Activated CD8-positive, alpha-beta memory T cell treated with anti-CD3 and anti-CD28 coated beads, Interleukin-2, amount 50 U/mL, for 1 hour (primary cell): ENCODE results near the gene ATG10.
"Not testable (repeated sequence)": the region's sequence is repeated elsewhere in the genome, so short reads cannot be mapped to it uniquely, and the experiment has no call there.

Experiments
- DNase-seq: peaks from one replicate; pipeline ENCODE4 v3.0.0-alpha.2; 2020; ENCODE audit errors: extremely low read depth

The ATG10 gene

DNA sequence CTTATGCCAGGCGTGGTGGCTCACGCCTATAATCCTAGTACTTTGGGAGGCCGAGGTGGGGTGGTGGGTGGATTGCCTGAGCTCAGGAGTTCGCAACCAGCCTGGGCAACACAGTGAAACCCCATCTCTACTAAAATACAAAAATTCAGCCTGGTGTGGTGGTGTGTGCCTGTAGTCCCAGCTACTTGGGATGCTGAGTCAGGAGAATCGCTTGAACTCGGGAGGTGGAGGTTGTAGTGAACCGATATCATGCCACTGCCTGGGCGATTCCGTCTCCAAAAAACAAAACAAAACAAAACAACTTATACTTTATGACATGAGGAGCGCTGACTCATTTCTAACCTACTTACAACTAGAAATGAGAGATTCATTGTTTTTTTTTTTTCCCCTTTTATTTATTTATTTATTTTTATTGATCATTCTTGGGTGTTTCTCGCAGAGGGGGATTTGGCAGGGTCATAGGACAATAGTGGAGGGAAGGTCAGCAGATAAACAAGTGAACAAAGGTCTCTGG is 10.4 kb downstream of the ATG10 start:
- not testable (repeated sequence) for DNase-seq

DNA sequence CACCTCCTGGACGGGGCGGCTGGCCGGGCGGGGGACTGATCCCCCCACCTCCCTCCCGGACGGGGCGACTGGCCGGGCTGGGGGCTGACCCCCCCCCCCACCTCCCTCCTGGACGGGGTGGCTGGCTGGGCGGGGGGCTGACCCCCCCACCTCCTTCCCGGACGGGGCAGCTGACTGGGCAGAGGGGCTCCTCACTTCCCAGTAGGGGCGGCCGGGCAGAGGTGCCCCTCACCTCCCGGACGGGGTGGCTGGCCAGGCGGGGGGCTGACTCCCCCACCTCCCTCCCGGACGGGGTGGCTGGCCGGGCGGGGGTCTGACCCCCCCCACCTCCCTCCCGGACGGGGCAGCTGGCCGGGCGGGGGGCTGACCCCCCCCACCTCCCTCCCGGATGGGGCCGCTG is 11.3 kb downstream of the ATG10 start:
- not testable (repeated sequence) for DNase-seq

DNA sequence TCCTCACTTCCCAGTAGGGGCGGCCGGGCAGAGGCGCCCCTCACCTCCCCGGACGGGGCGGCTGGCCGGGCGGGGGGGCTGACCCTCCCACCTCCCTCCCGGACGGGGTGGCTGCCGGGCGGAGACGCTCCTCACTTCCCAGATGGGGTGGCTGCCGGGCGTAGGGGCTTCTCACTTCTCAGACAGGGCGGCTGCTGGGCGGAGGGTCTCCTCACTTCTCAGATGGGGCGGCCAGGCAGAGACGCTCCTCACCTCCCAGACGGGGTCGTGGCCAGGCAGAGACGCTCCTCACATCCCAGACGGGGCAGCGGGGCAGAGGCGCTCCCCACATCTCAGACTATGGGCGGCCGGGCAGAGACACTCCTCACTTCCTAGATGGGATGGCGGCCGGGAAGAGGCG is 11.7 kb downstream of the ATG10 start:
- not testable (repeated sequence) for DNase-seq

DNA sequence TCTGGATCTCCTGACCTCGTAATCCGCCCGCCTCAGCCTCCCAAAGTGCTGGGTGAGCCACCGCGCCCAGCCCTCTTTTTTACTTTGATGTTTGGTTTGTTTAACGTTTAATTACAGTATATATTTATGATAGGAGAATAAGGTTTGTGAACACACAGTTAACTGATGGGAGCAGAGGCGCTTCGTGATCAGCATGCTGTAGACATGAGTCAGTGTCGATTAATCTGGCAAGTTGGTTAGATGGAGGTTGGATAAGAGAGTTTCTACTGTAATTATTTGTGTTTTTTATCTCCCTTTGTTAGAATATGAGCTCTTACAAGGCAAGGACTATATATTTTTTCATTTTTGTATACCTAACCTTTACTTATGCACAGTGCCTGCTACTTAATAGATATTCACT is 14.3 kb downstream of the ATG10 start:
- no peak for DNase-seq

DNA sequence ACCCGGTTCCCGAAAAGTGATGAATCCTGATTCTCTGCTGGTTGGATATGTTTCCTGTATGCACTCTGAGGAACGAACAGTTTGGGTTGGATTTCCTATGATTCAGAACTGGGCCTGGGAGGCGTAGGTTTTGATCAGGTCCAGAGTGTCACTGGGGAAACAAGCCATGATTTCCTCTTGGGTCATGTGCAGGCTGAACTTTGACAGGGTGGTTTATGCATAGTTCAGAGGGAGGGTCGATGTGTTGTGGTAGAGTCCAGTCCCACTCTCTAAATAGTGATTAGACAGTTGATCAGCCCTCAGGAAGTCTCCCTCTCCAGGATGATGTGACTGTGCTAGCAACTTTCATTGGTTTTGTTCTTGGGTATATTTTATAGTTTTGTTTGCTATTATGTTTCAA is 17.4 kb downstream of the ATG10 start:
- no peak for DNase-seq

DNA sequence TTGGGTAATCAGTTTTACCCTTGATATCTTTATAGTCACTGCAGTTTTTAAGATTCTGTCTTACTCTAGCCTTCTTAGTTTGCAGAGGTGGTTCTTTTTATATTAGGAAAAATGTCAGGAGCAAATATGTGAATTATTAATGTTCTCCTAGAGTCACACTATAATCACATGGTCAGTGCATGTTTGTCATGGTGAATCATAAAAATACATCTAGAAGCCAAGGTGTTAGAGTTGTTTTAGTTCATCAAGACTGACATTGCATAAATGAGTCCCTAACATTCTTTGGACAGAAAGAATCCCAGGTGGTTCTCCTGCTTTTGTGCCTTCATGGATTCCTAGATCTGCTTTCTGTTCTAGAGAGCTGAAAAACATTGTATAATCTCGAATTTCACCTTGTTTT is 22.9 kb downstream of the ATG10 start:
- DNase-seq: no peak

DNA sequence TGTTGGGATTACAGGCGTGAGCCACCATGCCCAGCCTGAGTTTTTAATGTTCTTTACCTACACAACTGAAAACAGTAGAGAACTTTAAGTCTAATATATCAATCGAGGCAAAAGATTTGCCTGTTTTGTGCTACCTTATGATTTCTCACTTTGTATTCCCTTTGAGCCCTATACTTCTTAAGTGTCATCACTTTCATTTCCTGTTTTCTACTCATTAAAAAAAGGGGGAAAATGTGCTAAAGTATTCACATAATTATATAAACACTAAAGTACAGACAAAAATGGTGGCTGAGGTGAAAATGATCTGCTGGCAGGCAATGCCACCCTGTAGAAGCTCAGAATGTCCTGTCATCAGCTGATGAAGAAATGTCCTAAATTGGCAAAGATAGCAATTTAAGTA is 23.6 kb downstream of the ATG10 start:
- no peak for DNase-seq

DNA sequence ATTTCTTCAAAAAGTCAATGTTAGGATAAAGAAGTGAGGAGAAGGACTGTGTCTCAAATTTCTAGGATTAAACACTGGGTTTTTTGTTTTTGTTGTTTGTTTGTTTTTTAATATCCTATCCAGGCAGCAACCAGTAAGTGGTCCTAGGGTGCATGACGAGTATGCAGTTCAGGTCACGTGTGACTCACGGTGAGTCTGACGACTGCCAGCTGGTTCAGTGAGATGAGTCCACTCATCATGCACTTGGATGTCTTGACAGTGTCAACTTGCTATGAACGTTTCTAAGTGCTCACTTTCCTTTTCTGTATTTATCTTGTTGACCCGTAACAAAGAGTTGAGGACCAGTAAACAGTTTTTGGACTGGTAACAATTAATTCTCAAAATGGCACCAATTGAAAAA is 32.7 kb downstream of the ATG10 start:
- DNase-seq: no peak

DNA sequence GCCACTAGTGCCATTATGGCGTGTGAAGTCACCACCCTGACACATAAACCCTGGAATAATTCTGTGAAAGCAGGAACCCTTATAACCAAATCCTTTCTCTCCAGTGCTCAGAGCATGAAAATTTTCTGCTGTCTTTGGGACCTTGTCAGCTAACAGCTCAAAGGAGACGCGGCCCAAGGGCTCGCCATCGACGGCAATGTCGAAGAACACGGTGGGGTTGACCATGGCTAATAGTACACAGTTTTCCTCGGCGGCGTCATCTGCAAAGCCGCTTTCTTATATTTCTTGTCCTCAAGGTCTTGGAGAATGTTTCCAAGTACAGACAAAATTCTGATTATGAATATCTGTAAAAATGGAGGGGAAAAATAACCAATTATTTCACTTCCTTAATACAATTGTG is 38.0 kb downstream of the ATG10 start:
- DNase-seq: not testable (repeated sequence)

DNA sequence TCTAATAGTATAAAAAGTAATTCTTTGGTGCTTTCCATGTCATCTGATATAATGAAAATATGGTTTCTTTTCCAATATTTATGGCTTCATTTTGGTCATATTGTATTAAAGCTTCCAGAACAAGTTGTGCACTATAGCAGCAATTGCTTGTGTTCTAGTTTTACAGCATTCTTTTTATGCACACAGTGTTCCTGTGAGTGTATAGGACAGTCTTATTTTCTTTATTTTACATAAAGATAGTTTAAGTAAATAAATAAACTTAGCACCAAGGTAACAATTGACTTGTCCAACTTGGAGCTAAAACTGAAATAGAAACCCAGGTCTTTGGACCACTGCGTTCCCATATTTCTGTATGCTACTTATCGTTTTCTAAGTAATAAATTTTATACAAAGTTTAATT is 38.9 kb downstream of the ATG10 start:
- no peak for DNase-seq

DNA sequence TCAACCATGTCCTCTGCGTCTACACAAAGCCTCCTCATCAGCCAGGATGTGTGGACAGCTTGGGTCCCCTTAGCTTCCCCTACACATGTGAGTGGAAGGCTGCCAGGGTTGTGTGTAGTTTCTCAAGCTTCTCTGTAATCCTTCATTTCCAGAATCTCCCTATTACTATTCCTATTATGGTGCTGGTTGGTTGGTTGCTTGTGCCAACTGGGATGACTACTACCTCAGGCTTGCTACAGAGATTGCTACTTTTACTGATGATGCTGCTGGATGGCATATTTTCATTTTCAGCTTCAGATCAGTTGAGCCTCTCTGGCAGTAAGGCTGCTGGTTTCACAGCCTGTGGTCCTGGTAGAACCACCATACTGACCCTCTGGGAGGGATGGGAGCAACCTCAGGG is 39.9 kb downstream of the ATG10 start:
- no peak for DNase-seq

DNA sequence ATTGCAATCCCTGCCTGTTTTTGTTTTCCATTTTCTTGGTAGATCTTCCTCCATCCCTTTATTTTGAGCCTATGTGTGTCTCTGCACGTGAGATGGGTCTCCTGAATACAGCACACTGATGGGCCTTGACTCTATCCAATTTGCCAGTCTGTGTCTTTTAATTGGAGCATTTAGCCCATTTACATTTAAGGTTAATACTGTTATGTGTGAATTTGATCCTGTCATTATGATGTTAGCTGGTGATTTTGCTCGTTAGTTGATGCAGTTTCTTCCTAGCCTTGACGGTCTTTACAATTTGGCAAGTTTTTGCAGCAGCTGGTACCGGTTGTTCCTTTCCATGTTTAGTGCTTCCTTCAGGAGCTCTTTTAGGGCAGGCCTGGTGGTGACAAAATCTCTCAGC is 42.8 kb downstream of the ATG10 start:
- not testable (repeated sequence) for DNase-seq

DNA sequence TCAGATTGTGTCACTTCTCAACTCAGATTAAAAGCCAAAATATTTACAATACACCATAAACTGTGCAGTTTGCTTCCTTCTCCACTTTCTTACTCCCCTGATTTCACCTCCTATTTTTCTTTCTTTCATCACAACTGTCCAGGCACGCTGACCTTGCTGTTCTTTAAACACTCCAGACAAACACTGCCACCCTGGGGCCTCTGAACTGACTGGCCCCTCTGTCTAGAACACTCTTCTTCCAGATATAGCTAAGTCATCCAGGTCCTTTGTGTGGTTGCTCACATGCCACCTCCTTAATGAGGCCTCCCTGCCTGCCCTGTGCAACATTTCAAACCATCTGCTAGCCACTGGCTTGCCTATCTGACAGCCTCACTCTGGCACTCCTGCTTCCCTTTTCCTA is 46.6 kb downstream of the ATG10 start:
- no peak for DNase-seq

DNA sequence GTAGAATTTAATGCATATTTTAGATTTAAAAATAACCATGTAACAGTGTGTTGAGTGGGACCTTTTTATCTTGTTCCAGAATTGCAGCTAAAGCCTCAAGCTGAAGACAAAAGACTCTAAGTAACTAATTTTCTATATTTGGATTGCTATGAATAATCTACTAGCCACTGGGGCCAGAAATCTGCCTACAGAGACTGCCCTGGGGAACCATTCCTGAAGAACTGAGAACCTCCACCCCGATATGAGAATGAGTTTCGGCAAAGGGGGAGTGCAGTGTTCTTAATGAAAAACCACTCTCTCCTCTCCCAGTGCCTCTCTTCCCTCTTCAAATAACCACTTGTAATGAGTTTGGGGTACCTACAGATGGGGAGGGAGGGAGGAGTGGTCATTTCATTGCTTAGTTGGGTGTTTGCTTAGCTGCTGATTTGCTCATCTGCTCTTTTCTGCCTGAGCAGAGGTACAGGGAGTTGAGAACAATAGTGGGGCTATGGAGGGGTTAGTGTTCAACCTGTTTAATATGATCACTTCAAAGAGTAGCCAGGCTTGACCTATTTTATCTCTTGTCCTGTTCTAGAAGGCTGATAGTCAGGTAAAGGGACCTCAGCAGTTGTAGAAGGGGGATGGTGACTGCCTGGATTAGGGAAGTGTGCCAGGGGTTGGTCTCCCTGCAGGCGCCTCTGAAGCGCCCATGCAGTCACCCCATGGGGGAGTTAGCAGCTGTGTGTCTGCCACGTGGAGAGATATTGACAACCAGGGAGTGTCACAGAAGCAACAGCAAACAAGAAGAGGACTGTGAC is 47.7 kb downstream of the ATG10 start:
- DNase-seq: no peak

DNA sequence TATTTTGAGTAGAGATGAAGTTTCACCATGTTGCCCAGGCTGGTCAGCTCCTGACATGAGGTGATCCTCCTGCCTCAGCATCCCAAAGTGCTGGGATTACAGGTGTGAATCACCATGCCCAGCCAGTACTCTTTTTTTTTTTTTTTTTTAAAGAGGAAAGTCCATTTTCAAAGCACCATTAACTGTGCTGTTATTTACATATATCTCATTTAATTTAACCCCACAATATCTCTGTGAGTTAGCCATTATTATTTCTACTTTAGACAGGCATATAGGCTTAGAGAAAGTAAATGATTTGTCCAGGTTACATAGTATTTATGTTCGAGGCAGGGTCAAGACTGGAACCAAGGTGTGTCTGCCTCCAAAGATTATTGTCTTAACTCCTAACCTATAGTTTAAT is 50.7 kb downstream of the ATG10 start:
- no peak for DNase-seq

DNA sequence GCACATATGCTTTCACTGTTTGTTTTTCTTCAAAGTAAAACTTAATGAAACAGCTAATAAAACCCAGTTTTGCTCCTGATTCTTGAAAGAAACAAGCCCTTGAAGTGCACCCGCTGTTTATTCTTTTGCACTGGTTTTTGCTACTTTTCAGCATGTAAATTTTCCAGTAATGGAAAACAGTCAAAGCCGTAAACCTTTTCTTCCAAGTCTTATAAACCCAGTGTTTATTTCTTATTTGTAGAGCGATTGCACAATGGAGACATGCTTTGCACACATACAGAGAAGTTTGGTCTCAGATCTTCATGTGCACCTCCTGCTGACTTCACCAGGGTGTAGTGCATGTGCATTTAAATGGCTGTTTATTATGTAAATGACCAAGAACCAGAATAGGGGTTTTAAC is 51.8 kb downstream of the ATG10 start:
- DNase-seq: no peak

DNA sequence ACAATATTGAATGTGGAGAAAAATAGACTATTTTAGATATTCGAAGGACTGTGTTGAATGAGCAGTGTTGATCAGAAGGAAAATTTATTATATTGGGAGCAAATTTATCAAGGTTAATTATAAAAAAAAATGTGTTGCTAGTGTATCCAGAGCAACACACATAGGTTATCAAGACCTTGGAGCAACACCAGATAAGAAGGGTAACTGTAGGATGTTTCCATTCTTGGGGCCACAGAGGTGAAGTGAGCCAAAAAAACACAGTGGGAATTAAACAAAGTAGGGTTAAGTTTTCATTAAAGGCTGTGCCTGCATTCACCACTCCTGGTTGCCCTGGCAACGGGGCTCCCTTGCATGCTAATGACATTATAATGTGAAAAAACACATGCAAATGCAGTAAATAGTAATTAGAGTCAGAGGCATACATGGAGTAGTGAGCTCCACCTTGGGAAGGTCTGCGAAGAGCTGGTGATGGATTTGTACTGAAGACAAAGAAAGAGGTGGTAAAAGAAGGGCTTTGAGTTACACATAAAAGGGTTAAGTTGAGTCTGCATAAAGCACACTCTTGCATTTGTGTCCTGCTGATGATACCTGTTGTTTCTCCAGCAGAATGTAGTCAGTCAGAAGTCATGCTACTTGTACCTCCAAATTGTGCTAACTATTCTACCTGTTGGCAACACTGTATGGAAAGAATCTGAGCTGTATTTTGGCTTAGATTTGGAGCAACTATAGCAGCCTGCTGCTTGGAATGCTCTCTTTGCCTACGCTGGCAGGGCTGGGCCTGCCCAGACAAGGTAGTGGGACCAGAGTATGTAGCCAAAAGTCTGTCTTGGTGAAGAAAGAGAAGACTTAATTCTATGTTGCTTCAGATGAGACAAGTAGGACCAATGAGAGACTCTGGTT is 59.6 kb downstream of the ATG10 start:
- no peak for DNase-seq

DNA sequence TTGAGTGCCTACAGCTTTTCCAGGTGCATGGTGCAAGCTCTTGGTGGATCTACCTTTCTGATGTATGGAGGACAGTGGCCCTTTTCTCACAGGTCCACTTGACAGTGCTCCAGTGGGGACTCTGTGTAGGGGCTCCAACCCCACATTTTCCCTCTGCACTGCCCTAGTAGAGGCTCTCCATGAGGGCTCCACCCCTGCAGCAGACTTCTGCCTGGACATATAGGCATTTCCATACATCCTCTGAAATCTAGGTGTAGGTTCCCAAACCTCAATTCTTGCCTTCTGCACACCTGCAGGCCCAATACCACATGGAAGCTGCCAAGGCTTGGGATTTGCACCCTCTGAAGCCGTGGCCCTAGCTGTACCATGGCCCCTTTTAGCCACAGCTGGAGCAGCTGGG is 71.1 kb downstream of the ATG10 start:
- DNase-seq: not testable (repeated sequence)

DNA sequence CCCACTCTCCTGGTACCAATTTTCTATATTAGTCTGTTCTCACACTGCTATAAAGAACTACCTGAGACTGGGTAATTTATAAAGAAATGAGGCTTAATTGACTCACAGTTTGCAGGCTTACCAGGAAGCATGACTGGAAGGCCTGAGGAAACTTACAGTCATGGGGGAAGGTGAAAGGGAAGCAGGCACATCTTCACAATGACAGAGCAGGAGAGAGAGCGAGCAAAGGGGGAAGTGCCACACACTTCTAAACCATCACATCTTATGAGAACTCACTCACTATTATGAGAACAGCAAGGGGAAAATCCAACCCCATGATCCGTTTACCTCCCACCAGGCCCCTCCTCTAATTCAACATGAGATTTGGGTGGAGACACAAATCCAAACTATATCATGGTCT is 72.2 kb downstream of the ATG10 start:
- no peak for DNase-seq

DNA sequence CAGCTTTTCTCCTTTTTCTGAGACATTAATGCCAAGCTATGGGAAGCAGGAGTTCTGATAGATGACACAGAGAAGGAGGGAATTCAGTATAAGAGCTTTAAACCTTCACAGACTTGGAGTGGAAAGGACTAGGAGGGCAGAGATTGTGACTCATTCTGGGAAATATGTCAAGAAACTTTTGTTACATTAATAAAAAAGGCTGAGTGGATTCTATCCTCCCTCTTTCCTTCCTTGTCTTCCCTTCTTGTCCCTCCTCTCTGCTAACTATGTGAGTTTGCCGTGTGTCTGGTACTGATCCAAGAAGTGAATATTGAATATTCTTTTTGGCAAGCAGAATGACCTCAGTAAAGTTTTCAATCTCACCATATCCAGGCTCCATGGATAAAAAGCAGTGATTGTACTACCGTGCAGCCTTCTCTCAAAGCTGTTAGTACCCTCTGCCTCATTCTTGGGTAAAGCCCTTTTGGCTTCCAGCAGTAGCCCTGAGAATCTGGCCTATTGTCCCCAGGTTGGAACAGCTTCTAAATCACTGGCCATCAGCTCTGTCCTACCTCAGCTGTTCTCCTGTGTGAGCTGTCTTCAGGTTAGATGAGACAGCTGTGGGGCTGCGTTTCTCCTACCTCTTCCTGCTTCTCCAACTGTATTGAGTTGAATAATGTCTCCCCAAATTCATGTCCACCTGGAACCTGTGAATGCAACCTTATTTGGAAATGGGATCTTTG is 73.9 kb downstream of the ATG10 start:
- no peak for DNase-seq

DNA sequence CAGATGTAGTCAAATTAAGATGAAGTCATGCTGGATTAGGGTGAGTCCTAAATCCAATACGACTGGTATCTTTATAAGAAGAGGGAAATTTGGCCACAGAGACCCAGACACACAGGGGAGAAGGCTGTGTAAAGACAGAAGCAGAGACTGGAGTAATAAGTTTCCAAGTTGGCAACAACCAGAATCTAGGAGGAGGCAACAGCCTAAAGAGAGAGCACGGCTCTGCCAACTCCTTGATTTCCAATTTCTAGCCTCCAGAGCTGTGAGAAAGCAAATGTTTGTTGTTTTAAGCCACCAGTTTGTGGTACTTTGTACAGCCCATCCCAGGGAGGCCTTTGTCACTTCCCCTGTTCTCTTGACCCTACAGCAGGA is 74.4 kb downstream of the ATG10 start:
- DNase-seq: no peak

DNA sequence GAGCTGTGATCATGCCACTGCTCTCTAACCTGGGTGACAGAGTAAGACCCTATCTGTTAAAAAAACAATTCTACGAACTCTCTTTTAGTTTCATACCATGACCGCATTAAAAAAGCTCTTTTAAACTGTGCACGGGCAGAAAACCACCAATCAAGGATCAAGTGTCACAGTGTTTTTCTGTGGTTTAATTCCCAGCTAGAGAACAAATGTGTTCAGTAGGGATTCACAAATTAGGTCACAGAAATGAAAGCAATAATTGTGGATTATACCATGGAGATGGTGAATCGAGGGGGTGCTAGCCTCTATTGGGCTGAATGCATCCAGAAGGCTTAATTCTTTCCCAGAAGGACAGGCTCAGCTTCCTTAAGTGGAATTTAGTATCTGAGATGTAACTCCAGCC is 79.1 kb downstream of the ATG10 start:
- DNase-seq: no peak
